Measurements from ENCODE around the gene PRKD1. TPM values are rescaled to one million over a fixed set of nuclear protein-coding genes. Genes with fewer than 3 reads are reported as not detected.

Gene PRKD1
- total RNA-seq, 2 donors from 2014 or later, result 12.0 to 12.6 TPM

GRCh38 chr14:29548948-29549370, 378.7 kb downstream of the PRKD1 start:
- WGBS, 2 experiments (ENCODE audit: insufficient coverage in 1 of 2, insufficient read length in 1 of 2), result no CpG with 5 or more reads among the region's 2 CpGs
- Mint-ChIP-seq H3K27me3 (ENCODE audit: insufficient read depth) (no peaks in the 10 kb centered on the region), H3K4me3 (no peak overlapping the region), H3K27ac (no peak overlapping the region), H3K9me3 (no peaks in the 10 kb centered on the region), H3K36me3 (ENCODE audit: low read depth) (no peaks in the 10 kb centered on the region), H3K4me1 (no peaks in the 10 kb centered on the region)
- Histone ChIP-seq H3K36me3 (ENCODE audit: control insufficient read depth, insufficient read depth, low read length) (no peaks in the 10 kb centered on the region), H3K4me3 (ENCODE audit: low read length) (no peak overlapping the region), H3K9ac (ENCODE audit: extremely low read depth, low read length, poor library complexity, severe bottlenecking) (no peak overlapping the region), H3K4me1 (ENCODE audit: control insufficient read depth, insufficient read depth, low read length) (no peaks in the 10 kb centered on the region), H3K27me3 (ENCODE audit: control insufficient read depth, insufficient read depth, low read length, poor library complexity, severe bottlenecking) (no peaks in the 10 kb centered on the region), H3K9me3 (ENCODE audit: control insufficient read depth, low read length) (no peaks in the 10 kb centered on the region), H3K27ac (ENCODE audit: low read depth, low read length) (no peak overlapping the region)
- DNase-seq, result no peak
- TF ChIP-seq CTCF (conservative IDR thresholded peaks at IDR 0.05), result peak; percentile 78

- Histone ChIP-seq H3K9ac (ENCODE audit: extremely low read depth, low read length, poor library complexity, severe bottlenecking) (no peak overlapping the region), H3K27ac (ENCODE audit: low read depth, low read length) (no peak overlapping the region), H3K4me3 (ENCODE audit: low read length) (no peak overlapping the region), H3K27me3 (ENCODE audit: control insufficient read depth, insufficient read depth, low read length, poor library complexity, severe bottlenecking) (no peaks in the 10 kb centered on the region), H3K36me3 (ENCODE audit: control insufficient read depth, insufficient read depth, low read length) (no peaks in the 10 kb centered on the region), H3K4me1 (ENCODE audit: control insufficient read depth, insufficient read depth, low read length) (no peaks in the 10 kb centered on the region), H3K9me3 (ENCODE audit: control insufficient read depth, low read length) (no peaks in the 10 kb centered on the region)
- WGBS, 2 experiments (ENCODE audit: insufficient coverage in 1 of 2, insufficient read length in 1 of 2), result 97 to 100% methylated on average over 1 to 2 of the region's 2 CpGs
- H3K36me3 Mint-ChIP-seq (ENCODE audit: low read depth), result no peaks in the 10 kb centered on the region
- no peaks in the 10 kb centered on the region for H3K9me3 Mint-ChIP-seq
- no peaks in the 10 kb centered on the region for H3K27me3 Mint-ChIP-seq (ENCODE audit: insufficient read depth)
- H3K27ac Mint-ChIP-seq, result no peak overlapping the region
- DNase-seq, result no peak
- no peak for TF ChIP-seq CTCF (conservative IDR thresholded peaks at IDR 0.05)
- no peak overlapping the region for H3K4me3 Mint-ChIP-seq
- no peaks in the 10 kb centered on the region for H3K4me1 Mint-ChIP-seq
These were observed 381.9 kb downstream of the PRKD1 start for GRCh38 chr14:29545714-29546113.

GRCh38 chr14:29536886-29537511, 390.6 kb downstream of the PRKD1 start:
- H3K4me3 ChIP-seq (ENCODE audit: low read length), result no peak overlapping the region
- no peaks in the 10 kb centered on the region for H3K9me3 ChIP-seq (ENCODE audit: control insufficient read depth, low read length)
- peaks cover 5% of the 10 kb centered on the region for H3K27me3 Mint-ChIP-seq (ENCODE audit: insufficient read depth)
- peaks cover 5% of the 10 kb centered on the region for H3K9me3 Mint-ChIP-seq
- H3K27ac ChIP-seq (ENCODE audit: low read depth, low read length), result no peak overlapping the region
- H3K36me3 ChIP-seq (ENCODE audit: control insufficient read depth, insufficient read depth, low read length), result no peaks in the 10 kb centered on the region
- H3K27ac Mint-ChIP-seq, result no peak overlapping the region
- no peaks in the 10 kb centered on the region for H3K27me3 ChIP-seq (ENCODE audit: control insufficient read depth, insufficient read depth, low read length, poor library complexity, severe bottlenecking)
- H3K4me3 Mint-ChIP-seq, result no peak overlapping the region
- peaks cover 2% of the 10 kb centered on the region for H3K4me1 Mint-ChIP-seq
- H3K9ac ChIP-seq (ENCODE audit: extremely low read depth, low read length, poor library complexity, severe bottlenecking), result no peak overlapping the region
- peaks cover 5% of the 10 kb centered on the region for H3K4me1 ChIP-seq (ENCODE audit: control insufficient read depth, insufficient read depth, low read length)
- no peaks in the 10 kb centered on the region for H3K36me3 Mint-ChIP-seq (ENCODE audit: low read depth)
- peak; percentile 68 for TF ChIP-seq CTCF (conservative IDR thresholded peaks at IDR 0.05)
- no peak for DNase-seq
